GM19023 (cell line): ENCODE data around the gene MYO1A.
"Not testable (repeated sequence)": the region's sequence is repeated elsewhere in the genome, so short reads cannot be mapped to it uniquely, and the experiment has no call there.

Source experiments
- ATAC-seq: cut with Tn5 transposase; IDR thresholded peaks from one replicate; pipeline ENCODE4 v1.9.1; 2021; ENCODE audit warnings: mild to moderate bottlenecking, moderate library complexity; ENCODE audit not compliant: unreplicated experiment

Gene MYO1A

GRCh38 chr12:57087691-57088353, 37.9 kb upstream of the MYO1A start:
- peak; percentile 38 for ATAC-seq

- ATAC-seq = peak; percentile 30
These were observed 37.2 kb upstream of the MYO1A start for GRCh38 chr12:57087010-57087690.

- ATAC-seq = no peak
These were observed 36.6 kb upstream of the MYO1A start for GRCh38 chr12:57086493-57087009.

DNA sequence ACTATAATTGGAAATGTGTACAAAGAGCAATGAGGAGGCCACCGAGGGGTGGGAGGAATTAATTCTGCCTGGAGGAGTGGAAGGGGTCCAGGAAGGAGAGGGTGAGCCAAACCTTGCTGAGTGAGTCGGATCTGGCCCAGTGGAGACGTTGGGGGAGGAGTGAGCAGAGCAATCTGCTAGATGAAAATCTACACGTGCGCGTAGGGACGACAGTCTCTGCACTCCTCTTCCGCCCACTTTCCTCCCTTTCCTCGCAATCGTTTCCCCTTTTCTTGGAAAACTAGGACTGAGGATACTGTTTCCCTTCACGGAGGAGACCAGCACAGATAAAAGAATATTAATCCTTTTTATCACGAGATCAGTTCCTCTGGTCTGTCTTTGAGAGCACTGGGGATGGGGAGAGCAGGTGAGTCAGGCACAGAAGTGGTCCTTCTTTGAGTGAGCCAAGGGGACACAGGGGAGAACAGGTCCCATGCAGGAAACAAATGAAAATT, 36.1 kb upstream of the MYO1A start:
- ATAC-seq = no peak

DNA sequence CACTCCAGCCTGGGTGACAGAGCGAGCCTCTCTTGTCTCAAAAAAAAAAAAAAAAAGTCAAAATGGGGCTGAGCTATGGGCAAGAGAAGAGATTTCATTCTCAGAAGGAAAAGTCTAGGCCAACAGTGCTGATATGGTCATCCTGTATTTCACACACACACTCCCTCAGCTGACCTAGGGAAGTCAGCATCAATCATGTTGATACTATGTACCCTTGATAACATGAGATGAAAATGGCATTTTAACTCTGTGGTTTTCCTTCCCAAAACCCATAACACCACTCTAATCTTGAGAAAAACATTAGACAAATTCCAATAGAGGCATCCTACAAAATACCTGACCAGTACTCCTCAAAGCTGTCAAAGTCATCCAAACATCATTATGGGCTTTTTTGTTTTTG, 30.9 kb upstream of the MYO1A start:
- no peak for ATAC-seq

DNA sequence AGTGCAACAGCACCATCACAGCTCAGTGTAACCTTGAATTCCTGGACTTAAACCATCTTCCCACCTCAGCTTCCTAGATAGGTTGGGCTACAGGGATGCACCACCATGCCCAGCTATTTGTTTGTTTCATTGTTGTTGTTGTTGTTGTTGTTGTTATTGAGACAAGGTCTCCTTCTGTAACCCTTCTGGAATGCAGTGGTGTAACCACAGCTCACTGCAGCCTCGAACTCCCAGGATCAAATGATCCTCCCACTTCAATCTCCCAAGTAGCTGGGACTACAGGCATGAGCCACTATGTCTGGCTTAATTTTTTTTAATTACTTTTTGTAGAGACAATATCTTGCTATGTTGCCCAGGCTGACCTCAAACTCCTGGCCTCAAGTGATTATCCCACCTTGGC, 29.9 kb upstream of the MYO1A start:
- ATAC-seq = no peak

DNA sequence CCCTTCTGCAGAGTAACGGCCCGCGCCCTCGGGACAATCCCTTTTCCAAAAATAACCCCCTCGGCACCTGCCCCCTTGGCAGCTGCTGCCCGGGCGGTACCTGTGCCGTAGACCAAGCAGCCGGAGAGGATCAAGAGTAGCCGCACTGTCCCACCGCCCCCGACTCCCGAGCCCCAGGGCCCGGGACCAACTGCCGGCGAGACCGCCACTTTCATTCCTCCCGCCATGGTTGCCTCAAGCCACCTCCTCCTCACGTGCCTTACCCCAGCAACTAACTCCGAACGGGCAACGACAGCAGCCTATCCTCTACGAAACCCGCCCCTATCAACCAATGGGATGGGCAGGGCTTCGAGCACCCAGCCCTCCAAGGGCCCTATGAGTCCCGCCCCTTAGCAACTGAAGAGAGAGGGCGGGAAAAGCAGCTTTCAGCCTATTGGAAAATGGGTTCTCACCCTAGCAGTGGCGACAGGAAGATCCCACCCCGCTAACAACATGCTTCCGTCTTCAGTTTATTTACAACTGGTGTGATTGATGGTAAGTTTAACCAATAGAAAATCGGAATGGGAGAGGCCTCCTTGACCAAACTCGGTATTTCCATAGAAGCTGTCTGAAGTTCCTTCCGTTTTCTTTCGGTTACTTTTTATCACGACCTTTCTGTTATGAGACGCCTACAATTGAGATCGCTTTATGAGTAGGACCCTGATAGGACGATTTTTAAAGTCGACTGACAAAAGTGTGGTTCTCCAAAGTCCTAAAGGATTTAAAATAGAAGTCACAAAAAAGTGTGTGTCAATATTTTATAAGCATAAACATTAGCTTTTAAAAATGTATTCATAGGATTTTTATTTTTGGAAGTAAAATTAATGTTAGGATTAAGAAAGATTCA, 28.8 kb upstream of the MYO1A start, which contains the start of gene NEMP1:
NEMP1 (minus strand) TSS at position 273 of the 886 bp plus-strand sequence; CDS start at position 227, 46 bp downstream.
- peak; percentile 98 for ATAC-seq

DNA sequence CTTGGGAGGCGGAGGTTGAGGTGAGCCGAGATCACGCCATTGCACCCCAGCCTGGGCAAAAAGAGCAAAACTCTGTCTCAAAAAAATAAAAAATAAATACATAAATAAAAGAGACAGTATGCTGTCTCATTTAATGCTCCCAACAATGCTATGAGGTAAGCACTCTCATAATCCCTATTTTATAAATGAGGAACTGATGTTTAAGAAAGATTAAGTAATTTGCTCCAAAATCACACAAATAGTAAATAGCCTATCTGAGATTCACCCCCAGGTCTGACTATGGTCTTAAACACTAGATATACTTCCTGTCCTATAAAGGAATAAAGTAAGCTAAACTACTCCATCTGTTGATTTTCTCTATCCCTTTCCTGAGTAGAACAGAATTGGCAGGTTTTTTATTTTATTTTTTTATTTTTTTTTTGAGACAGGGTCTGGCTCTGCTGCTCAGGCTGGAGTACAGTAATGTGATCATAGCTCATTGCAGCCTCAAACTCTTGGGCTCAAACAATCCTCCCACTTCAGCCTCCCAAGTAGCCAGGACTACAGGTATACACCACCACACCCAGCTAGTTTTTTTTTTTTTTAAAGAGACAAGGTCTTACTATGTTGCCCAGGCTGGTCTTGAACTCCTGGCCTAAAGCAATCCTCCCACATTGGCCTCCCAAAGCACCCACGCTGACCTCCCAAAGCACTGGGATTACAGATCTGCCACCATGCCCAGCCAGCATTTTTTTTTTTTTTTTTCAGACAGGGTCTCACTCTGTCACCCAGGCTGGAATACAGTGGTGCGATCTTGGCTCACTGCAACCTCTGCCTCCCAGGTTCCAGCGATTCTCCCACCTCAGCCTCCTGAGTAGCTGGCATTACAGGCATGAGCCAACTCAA, 23.9 kb upstream of the MYO1A start:
- ATAC-seq = not testable (repeated sequence)

- ATAC-seq = no peak
These were observed 22.7 kb upstream of the MYO1A start for GRCh38 chr12:57072661-57073060.

DNA sequence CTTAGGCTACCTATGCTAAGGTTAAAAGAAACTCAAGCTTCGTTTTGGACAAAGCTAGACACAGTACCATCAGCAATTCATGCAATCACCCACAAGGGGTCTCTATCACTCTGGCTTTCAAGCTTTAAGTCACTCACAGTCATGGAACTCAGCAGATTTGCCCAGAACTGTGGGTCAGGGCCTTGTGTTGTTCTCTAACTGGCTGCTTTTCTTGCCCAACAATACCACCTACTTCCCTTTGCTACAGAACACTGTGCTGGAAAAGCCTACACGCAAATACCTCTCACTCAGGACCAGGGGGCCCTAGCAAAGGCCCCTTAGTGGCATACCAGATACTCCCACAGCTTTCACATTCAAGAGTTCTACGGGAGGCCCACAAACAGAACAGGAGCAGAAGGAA, 19.6 kb upstream of the MYO1A start:
- ATAC-seq = peak; percentile 76

- no peak for ATAC-seq
These were observed 16.3 kb upstream of the MYO1A start for GRCh38 chr12:57066245-57066644.

GRCh38 chr12:57063991-57064685, 14.2 kb upstream of the MYO1A start:
- ATAC-seq = no peak

DNA sequence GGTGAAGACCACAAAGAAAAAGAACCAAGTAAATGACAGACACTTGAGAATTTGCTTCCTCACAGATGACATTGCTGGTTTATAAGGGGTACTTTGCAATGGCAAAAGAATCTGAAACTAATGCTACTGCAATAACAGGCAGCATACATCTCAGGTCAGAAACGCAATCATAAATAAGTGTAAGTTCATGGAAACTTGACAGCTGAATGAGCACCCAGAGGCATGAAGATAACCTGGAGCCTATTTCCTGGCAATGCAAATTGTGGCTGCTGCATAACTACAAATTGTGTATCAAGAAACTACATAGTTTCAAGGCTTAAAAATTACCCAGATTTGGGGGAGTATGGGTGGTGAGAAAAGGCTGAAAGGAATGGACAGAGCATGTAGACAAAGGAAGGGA, 8.5 kb upstream of the MYO1A start:
- no peak for ATAC-seq

GRCh38 chr12:57057067-57057751, 7.3 kb upstream of the MYO1A start:
- ATAC-seq = no peak

DNA sequence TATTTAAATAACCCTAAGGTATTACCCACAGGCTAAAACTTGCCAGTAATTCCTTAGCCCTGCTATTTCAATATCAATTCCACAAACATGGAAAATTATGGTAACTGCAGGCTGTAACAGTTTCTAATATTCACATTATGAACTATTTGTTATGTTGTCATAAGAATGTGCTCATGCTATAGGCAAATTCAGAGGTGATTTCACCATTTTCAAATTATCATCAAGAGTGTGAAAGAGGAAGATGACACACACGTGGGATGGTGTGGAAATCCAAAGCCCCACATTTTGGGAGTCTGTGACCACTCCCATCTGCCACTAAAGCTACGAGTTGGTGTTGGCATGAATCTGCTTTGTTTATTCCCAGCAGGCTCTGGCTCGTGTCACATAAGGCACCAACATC, 5.9 kb upstream of the MYO1A start:
- no peak for ATAC-seq

DNA sequence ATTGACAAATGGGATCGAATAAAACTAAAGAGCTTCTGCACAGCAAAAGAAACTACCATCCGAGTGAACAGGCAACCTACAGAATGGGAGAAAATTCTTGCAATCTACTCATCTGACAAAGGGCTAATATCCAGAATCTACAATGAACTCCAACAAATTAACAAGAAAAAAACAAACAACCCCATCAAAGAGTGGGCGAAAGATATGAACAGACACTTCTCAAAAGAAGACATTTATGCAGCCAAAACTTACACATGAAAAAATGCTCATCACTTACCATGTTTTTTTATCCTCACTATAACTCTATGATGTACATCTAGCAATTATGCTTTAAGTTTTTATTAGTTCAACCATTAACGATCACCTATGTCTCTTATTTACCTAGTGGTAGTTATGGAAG, 4.0 kb upstream of the MYO1A start:
- ATAC-seq = not testable (repeated sequence)

DNA sequence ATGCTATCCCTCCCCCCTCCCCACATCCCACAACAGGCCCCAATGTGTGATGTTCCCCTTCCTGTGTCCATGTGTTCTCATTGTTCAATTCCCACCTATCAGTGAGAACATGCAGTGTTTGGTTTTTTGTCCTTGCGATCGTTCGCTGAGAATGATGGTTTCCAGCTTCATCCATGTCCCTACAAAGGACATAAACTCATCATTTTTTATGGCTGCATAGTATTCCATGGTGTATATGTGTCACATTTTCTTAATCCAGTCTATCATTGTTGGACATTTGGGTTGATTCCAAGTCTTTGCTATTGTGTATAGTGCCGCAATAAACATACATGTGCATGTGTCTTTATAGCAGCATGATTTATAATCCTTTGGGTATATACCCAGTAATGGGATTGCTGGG, 3.2 kb upstream of the MYO1A start:
- not testable (repeated sequence) for ATAC-seq

DNA sequence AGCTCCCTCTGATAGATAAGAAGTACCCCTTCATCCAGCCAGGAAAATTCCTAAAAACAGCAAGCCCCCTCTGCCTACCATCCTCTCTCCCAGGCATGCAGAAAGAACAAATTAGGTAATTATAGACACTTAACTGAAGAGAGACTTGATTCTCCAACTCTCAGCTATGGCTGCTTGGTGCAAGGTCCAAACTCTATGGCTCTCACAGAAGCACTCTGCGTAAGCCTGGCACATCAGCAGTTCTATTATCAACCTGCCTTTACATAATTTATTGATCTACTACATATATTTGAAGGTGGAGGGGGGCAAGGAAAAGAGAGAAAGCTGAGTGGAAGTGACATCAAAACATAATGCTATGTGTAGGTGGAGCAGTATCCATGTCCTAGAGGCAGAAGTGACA, 1.1 kb upstream of the MYO1A start:
- no peak for ATAC-seq

DNA sequence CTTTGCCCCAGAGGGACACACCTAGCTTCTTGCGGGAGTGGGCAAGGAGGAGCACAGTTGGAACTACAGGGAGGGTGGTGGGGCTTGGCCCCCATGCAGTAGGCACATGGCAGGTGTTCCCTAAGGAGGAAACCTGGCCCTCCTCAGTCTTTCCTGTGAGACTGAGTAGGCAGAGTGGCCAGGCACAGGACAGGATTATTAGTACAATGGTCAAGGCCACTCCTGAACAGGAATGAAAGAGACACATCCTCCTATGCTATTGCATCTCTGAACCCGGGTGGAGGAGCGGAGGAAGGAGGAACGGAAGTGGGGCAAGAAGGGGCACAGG, 846 bp downstream of the MYO1A start:
- no peak for ATAC-seq
